Thymus (tissue), 11 donors: ENCODE results near the gene TMEM132C. TPM values are rescaled to one million over a fixed set of nuclear protein-coding genes. Genes with fewer than 3 reads are reported as not detected.
A peak's percentile ranks its signal among the peaks of the same experiment; 100 is the strongest.

ENCODE experiments used
- DNase-seq, 9 donors: peaks; one replicate each; pipeline ENCODE4 v3.0.0-alpha.2; 2013; ENCODE audit warnings: low spot score in 9 of 9, low read depth in 6 of 9, missing footprints in 1 of 9
- H3K27ac ChIP-seq, 2 donors: one replicate each; pipeline ENCODE4 v1.5.1; 2013; ENCODE audit warnings: control low read depth in 1 of 2, low read depth in 1 of 2, low read length in 1 of 2, mild to moderate bottlenecking in 1 of 2, moderate library complexity in 1 of 2
- H3K27me3 ChIP-seq, 2 donors: one replicate each; pipeline ENCODE4 v1.5.1; 2013; ENCODE audit warnings: low read length in 1 of 2; ENCODE audit not compliant: control insufficient read depth in 2 of 2, insufficient read depth in 1 of 2
- H3K36me3 ChIP-seq, 2 donors: one replicate each; pipeline ENCODE4 v1.5.1; 2013; ENCODE audit warnings: low read length in 1 of 2, mild to moderate bottlenecking in 1 of 2, moderate library complexity in 1 of 2; ENCODE audit not compliant: control insufficient read depth in 2 of 2, insufficient read depth in 2 of 2
- H3K4me1 ChIP-seq, 2 donors: one replicate each; pipeline ENCODE4 v1.5.1; 2013; ENCODE audit warnings: low read length in 2 of 2; ENCODE audit not compliant: control insufficient read depth in 2 of 2, insufficient read depth in 2 of 2
- H3K4me3 ChIP-seq, 2 donors: one replicate each; pipeline ENCODE4 v1.5.1; 2013; ENCODE audit warnings: low read length in 2 of 2, control low read depth in 1 of 2, mild to moderate bottlenecking in 1 of 2
- H3K9me3 ChIP-seq, 2 donors: one replicate each; pipeline ENCODE4 v1.5.1; 2013; ENCODE audit warnings: low read length in 1 of 2, mild to moderate bottlenecking in 1 of 2; ENCODE audit not compliant: control insufficient read depth in 2 of 2, insufficient read depth in 1 of 2
- WGBS: extraction: QIAGEN DNeasy Blood & Tissue Kit; methylation state at CpG from one replicate; pipeline ENCODE4 v1.1.7; 2013; 5-methylcytosine and 5-hydroxymethylcytosine counted together
- polyA plus RNA-seq: library from polyadenylated mRNA; stranded (reverse); fragments of 200-250 nt; gene quantifications from one replicate; pipeline ENCODE4 v1.2.3, GENCODE V29; 2013
- total RNA-seq: library from RNA; stranded (reverse); fragments of 120-200 nt; gene quantifications from one replicate; pipeline ENCODE4 v1.2.4, GENCODE V29; 2013
- donor health status: healthy.

The TMEM132C gene
- total and polyA plus RNA-seq, 2 donors: 0.24 to 0.34 TPM

DNA sequence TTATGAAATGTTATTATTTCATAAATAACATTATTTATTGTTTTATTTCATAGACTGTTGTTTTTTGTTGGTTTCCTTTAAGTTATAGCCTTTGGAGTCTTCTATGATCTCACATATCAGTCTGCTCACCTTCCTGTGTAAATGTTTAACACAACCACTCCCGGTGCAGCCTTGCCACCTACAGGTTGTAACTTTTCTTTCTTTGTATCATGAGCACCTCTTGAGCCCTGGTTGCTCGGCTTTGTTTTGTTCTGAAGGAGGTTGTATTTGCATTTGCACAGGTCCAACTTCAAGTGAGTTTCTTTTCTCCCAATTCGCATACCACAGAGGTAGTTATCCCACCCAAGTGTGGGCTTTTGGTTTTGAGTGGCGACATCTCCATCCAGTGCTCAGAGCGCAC lies 435.4 kb downstream of the TMEM132C start:
- no peak for DNase-seq
- 92% methylated on average over 5 of the region's 5 CpGs for WGBS

DNA sequence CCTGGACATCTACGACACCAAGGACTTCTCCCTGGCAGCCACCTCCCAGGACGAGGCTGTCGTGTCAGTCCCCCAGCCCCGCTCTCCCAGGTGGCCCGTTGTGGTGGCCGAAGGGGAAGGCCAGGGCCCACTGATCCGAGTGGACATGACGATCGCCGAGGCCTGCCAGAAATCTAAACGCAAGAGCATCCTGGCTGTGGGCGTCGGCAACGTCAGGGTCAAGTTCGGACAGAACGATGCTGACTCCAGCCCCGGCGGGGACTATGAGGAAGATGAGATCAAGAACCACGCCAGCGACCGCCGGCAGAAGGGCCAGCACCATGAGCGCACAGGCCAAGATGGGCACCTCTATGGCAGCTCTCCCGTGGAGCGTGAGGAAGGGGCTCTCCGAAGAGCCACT lies 438.2 kb downstream of the TMEM132C start:
- H3K9me3 ChIP-seq: no peaks in the 10 kb centered on the region
- H3K27ac ChIP-seq: no peak overlapping the region
- no peaks in the 10 kb centered on the region for H3K27me3 ChIP-seq
- no peaks in the 10 kb centered on the region for H3K36me3 ChIP-seq
- WGBS: 96% methylated on average over 26 of the region's 26 CpGs
- H3K4me1 ChIP-seq: peaks cover 0 to 11% of the 10 kb centered on the region in 2 donors
- no peak for DNase-seq
- H3K4me3 ChIP-seq: no peak overlapping the region

More for the DNA sequence above, 435.4 kb downstream of the TMEM132C start:
- Histone ChIP-seq H3K27ac (no peak overlapping the region), H3K36me3 (no peaks in the 10 kb centered on the region), H3K27me3 (no peaks in the 10 kb centered on the region), H3K4me3 (no peak overlapping the region), H3K9me3 (peaks cover 0 to 1% of the 10 kb centered on the region in 2 donors), H3K4me1 (peaks cover 0 to 11% of the 10 kb centered on the region in 2 donors)

DNA sequence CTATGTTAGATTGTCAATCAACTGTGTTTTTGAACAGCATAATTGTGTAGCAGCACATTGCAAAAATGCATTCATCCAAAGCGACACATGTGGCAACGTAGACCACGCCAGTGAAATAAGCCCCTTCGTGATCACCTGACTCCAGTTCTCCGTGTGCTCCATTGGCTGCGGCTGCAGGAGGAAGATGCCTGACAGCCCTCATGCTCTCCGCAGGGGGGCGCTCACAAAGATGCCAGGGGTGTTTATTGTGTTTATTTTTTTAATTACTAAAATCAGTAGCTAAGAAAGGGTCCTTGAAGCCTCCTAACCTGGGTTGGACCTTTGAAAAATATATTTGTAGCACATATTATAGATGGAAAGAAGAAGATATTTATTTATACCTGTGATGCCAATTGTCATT lies 440.5 kb downstream of the TMEM132C start:
- DNase-seq: no peak
- no peak overlapping the region for H3K4me3 ChIP-seq
- 78% methylated on average over 8 of the region's 8 CpGs for WGBS
- H3K9me3 ChIP-seq: no peaks in the 10 kb centered on the region
- no peak overlapping the region for H3K27ac ChIP-seq
- peaks cover 0 to 24% of the 10 kb centered on the region in 2 donors for H3K4me1 ChIP-seq
- H3K27me3 ChIP-seq: no peaks in the 10 kb centered on the region
- no peaks in the 10 kb centered on the region for H3K36me3 ChIP-seq

DNA sequence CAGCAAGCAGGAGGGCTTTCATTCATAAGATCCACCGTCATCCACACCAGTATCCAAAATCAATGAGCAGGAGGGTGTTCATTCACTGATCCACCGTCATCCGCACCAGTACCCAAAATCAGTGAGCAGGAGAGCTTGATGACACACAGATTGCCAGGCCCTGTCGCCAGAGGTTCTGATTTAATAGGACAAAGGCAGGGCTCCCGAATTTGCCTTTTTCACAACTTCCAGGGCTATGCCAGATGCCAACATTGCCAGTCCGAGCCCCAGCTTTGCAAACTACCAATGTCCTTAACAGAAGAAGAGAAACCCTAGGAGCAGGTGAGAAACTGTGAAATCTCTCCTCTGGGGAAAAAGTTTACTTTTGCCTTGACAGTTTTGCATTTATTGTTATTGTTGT lies 441.8 kb downstream of the TMEM132C start:
- Histone ChIP-seq H3K27ac (no peak overlapping the region), H3K27me3 (no peaks in the 10 kb centered on the region), H3K4me3 (no peak overlapping the region), H3K9me3 (no peaks in the 10 kb centered on the region), H3K4me1 (peaks cover 0 to 24% of the 10 kb centered on the region in 2 donors), H3K36me3 (no peaks in the 10 kb centered on the region)
- no peak for DNase-seq
- WGBS: 91% methylated on average over 6 of the region's 6 CpGs

DNA sequence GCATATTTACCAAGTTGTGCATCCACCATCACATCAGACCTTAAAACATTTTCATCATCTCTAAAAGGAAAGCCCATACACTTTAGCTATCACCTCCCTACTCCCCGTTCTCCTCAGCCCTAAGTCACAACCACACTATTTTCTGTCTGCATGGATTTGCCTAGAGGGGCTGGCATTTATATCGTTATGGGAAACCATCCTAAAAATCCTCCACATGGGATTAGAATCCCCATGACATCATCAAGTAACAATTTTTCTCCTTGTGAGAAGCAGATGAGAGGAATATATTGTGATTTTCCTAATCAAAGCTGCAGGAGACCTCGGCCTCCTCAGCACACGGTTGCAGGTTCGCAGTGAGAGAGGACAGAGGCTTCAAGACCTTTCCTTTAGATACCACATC lies 442.7 kb downstream of the TMEM132C start:
- H3K4me3 ChIP-seq: no peak overlapping the region
- H3K4me1 ChIP-seq: peaks cover 0 to 21% of the 10 kb centered on the region in 2 donors
- WGBS: 94% methylated on average over 5 of the region's 5 CpGs
- no peaks in the 10 kb centered on the region for H3K36me3 ChIP-seq
- H3K27me3 ChIP-seq: no peaks in the 10 kb centered on the region
- no peak for DNase-seq
- no peaks in the 10 kb centered on the region for H3K9me3 ChIP-seq
- H3K27ac ChIP-seq: no peak overlapping the region

DNA sequence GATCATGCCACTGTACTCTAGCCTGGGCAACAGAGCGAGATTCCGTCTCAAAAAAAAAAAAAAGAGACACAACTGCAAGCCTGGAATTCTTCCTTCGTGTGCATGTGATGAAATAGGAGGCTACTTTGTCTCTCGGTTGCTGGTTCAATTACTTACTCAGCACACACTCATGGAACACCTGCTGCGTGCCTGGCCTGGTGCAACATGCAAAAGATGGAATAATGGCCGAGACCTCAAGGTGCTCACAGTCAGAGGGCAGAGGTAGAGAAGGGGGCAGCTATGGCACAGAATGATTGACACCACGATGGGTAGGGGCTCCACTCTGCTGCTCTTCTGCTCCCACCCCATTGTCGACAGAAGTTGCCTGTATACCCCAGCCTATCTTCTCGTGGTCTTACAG lies 444.5 kb downstream of the TMEM132C start:
- 76% methylated on average over 9 of the region's 9 CpGs for WGBS
- Histone ChIP-seq H3K27ac (peak overlapping the region in 1 of 2 donors; percentile 61), H3K4me1 (peaks cover 0 to 24% of the 10 kb centered on the region in 2 donors), H3K9me3 (no peaks in the 10 kb centered on the region), H3K27me3 (no peaks in the 10 kb centered on the region), H3K4me3 (no peak overlapping the region), H3K36me3 (no peaks in the 10 kb centered on the region)
- DNase-seq: no peak

DNA sequence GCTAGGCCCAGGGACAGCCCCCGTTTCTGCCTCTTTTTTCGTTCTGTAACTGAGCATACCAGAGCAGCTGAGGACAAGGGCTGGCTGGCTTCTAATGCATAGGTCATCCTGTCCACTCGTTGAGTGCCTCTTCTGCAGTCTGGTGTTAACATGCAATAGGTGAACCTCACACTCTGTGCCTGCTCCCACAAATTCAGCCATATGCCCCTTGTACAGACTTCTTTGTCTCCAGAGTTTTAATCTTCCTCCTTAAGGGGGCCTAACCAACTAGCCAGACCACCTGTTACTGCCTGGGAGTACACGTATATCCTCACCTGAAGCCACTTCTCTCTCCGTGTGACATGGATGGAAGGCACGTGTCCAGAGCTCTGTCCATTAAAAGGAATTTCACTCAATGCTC lies 445.7 kb downstream of the TMEM132C start:
- Histone ChIP-seq H3K9me3 (no peaks in the 10 kb centered on the region), H3K27ac (peak overlapping the region in 1 of 2 donors; percentile 31), H3K36me3 (no peaks in the 10 kb centered on the region), H3K4me1 (peaks cover 0 to 28% of the 10 kb centered on the region in 2 donors), H3K4me3 (no peak overlapping the region), H3K27me3 (no peaks in the 10 kb centered on the region)
- WGBS: 90% methylated on average over 6 of the region's 6 CpGs
- DNase-seq: no peak

DNA sequence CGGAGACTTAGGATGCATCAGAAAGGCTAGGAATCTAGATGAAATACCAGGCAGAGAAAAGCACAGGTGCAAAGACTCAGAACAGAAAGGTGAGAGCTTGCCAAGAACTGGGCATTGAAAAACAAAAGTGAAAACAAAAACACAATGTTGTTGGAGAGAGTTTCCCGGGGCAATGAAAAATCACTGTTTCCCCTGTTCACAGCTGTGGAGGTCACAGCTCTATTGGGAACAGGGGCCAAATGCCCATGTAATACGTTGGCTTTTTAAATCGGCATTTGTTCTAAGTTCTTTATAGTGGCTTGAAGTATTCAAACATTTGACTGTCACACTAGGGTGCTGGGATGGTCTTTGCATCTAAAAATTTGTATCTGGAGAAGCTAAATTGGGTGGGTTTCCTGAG lies 448.5 kb downstream of the TMEM132C start:
- Histone ChIP-seq H3K9me3 (peaks cover 0 to 4% of the 10 kb centered on the region in 2 donors), H3K36me3 (no peaks in the 10 kb centered on the region), H3K4me1 (peaks cover 0 to 24% of the 10 kb centered on the region in 2 donors), H3K27me3 (no peaks in the 10 kb centered on the region), H3K27ac (peak overlapping the region in 1 of 2 donors; percentile 26), H3K4me3 (no peak overlapping the region)
- 63% methylated on average over 4 of the region's 4 CpGs for WGBS
- DNase-seq: no peak

DNA sequence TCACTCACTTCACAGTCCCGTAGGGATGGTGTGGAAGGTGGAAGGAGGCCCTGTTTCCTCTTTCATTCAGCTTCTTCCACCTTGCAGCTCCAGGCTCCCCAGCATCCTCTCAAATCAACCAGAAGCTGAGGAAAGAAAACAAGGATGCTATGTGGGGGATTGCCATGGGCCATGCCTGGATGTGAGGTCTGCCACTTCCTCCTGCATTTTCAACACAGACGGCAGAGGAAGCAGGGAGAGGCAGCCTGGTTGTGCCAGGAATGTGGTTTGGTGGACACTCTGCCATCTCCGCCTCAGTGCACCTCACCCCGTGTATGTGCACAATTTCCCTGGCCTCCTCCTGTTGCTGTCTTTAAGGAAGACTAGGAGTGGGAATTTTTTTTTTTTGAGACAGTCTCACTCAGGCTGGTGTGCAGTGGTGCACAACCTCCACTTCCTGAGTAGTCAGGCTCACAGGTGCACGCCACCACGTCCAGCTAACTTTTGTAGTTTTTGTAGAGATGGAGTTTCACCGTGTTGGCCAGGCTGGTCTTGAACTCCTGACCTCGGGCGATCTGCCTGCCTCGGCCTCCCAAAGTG lies 457.6 kb downstream of the TMEM132C start:
- DNase-seq: no peak
- H3K4me1 ChIP-seq: peaks cover 0 to 23% of the 10 kb centered on the region in 2 donors
- no peak overlapping the region for H3K4me3 ChIP-seq
- no peaks in the 10 kb centered on the region for H3K27me3 ChIP-seq
- WGBS: 67% methylated on average over 10 of the region's 10 CpGs
- peaks cover 0 to under 1% of the 10 kb centered on the region in 2 donors for H3K9me3 ChIP-seq
- no peak overlapping the region for H3K27ac ChIP-seq
- no peaks in the 10 kb centered on the region for H3K36me3 ChIP-seq
